Measurements from ENCODE around the gene HSH2D. TPM values are rescaled to one million over a fixed set of nuclear protein-coding genes. Genes with fewer than 3 reads are reported as not detected.

The HSH2D gene
- total and polyA plus RNA-seq, 5 donors, result 0.18 to 1.0 (median 0.37) TPM; not detected in 2

- WGBS, result 41% methylated on average over 16 of the region's 16 CpGs
- Histone ChIP-seq H3K9me3 (ENCODE audit: control insufficient read depth, low read length) (no peaks in the 10 kb centered on the region), H3K4me1 (ENCODE audit: control insufficient read depth, insufficient read depth, low read length) (no peaks in the 10 kb centered on the region), H3K27ac (ENCODE audit: low read length) (no peak overlapping the region), H3K4me3 (ENCODE audit: low read length) (no peak overlapping the region), H3K27me3 (ENCODE audit: control insufficient read depth, insufficient read depth) (no peaks in the 10 kb centered on the region)
- ATAC-seq, result no peak
- intact Hi-C loops (cut with DNase I), result no loop called here
- no peak for DNase-seq
These were observed 7.1 kb upstream of the HSH2D start for GRCh38 chr19:16136185-16136999.

GRCh38 chr19:16139752-16140151 lies 3.7 kb upstream of the HSH2D start:
- Histone ChIP-seq H3K27me3 (ENCODE audit: control insufficient read depth, insufficient read depth) (no peaks in the 10 kb centered on the region), H3K4me1 (ENCODE audit: control insufficient read depth, insufficient read depth, low read length) (no peaks in the 10 kb centered on the region), H3K4me3 (ENCODE audit: low read length) (no peak overlapping the region), H3K27ac (ENCODE audit: low read length) (no peak overlapping the region), H3K9me3 (ENCODE audit: control insufficient read depth, low read length) (no peaks in the 10 kb centered on the region)
- WGBS, result 54% methylated on average over 13 of the region's 13 CpGs
- intact Hi-C loops (cut with DNase I), result no loop called here
- ATAC-seq (no peak), DNase-seq (no peak)

GRCh38 chr19:16141043-16141442 lies 2.4 kb upstream of the HSH2D start:
- Histone ChIP-seq H3K4me1 (ENCODE audit: control insufficient read depth, insufficient read depth, low read length) (no peaks in the 10 kb centered on the region), H3K9me3 (ENCODE audit: control insufficient read depth, low read length) (no peaks in the 10 kb centered on the region), H3K4me3 (ENCODE audit: low read length) (no peak overlapping the region), H3K27me3 (ENCODE audit: control insufficient read depth, insufficient read depth) (no peaks in the 10 kb centered on the region), H3K27ac (ENCODE audit: low read length) (no peak overlapping the region)
- ATAC-seq, result no peak
- WGBS, result 61% methylated on average over 4 of the region's 4 CpGs
- no peak for DNase-seq
- intact Hi-C loops (cut with DNase I), result no loop called here

DNA sequence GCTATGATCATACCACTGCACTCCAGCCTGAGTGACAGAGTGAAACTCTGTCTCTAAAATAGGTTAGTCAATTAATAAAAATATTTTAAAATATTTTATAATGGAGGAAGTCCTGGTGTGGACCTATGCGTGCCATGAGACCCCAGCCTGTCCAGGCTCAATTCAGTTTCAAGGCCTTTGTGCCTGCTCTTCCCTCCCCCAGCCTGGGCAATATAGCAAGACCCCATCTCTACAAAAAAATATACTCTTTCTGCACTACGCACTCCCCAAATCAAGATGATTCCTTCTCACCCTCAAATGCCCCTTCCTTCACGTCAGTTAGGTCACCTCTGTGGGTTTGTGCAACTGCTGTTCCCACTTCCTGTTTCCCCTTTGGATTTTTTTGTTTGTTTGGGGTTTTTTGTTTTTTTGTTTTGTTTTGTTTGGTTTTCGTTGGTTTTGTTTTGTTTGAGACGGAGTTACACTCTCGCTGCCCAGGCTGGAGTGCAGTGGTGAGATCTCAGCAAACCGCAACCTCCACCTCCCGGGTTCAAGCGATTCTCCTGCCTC lies 1.4 kb upstream of the HSH2D start:
- no peaks in the 10 kb centered on the region for H3K4me1 ChIP-seq (ENCODE audit: control insufficient read depth, insufficient read depth, low read length)
- H3K27ac ChIP-seq (ENCODE audit: low read length), result no peak overlapping the region
- no peaks in the 10 kb centered on the region for H3K9me3 ChIP-seq (ENCODE audit: control insufficient read depth, low read length)
- H3K27me3 ChIP-seq (ENCODE audit: control insufficient read depth, insufficient read depth), result no peaks in the 10 kb centered on the region
- WGBS, result 80% methylated on average over 9 of the region's 9 CpGs
- no peak overlapping the region for H3K4me3 ChIP-seq (ENCODE audit: low read length)
- DNase-seq (no peak), ATAC-seq (no peak)
- intact Hi-C loops (cut with DNase I), result no loop called here

DNA sequence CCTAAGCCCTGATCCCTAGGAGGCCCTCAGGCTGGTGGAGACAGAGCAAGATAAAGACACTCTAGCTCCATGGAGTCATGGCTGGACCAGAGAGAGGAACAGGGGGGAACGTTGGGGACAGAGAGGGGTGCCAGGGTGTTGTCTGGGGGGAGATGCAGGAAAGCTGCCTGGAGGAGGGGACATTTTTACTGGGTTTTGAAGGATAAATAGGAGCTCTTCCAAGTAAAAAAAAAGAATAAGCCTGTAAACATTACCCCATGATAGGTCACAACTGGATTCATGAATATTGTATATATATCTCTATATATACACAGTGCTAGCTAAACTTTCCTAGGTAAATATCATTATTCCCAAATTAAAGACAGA lies 714 bp downstream of the HSH2D start:
- intact Hi-C loops (cut with DNase I), result no loop called here
- Histone ChIP-seq H3K4me1 (ENCODE audit: control insufficient read depth, insufficient read depth, low read length) (no peaks in the 10 kb centered on the region), H3K27me3 (ENCODE audit: control insufficient read depth, insufficient read depth) (no peaks in the 10 kb centered on the region), H3K4me3 (ENCODE audit: low read length) (no peak overlapping the region), H3K27ac (ENCODE audit: low read length) (no peak overlapping the region), H3K9me3 (ENCODE audit: control insufficient read depth, low read length) (no peaks in the 10 kb centered on the region)
- ATAC-seq (no peak), DNase-seq (no peak)
- 74% methylated on average over 1 of the region's 1 CpG for WGBS

GRCh38 chr19:16146112-16146511 lies 2.6 kb downstream of the HSH2D start:
- DNase-seq (no peak), ATAC-seq (no peak)
- 69% methylated on average over 5 of the region's 5 CpGs for WGBS
- H3K9me3 ChIP-seq (ENCODE audit: control insufficient read depth, low read length), result no peaks in the 10 kb centered on the region
- no peak overlapping the region for H3K27ac ChIP-seq (ENCODE audit: low read length)
- no peaks in the 10 kb centered on the region for H3K27me3 ChIP-seq (ENCODE audit: control insufficient read depth, insufficient read depth)
- no peak overlapping the region for H3K4me3 ChIP-seq (ENCODE audit: low read length)
- no peaks in the 10 kb centered on the region for H3K4me1 ChIP-seq (ENCODE audit: control insufficient read depth, insufficient read depth, low read length)
- intact Hi-C loops (cut with DNase I), result no loop called here

DNA sequence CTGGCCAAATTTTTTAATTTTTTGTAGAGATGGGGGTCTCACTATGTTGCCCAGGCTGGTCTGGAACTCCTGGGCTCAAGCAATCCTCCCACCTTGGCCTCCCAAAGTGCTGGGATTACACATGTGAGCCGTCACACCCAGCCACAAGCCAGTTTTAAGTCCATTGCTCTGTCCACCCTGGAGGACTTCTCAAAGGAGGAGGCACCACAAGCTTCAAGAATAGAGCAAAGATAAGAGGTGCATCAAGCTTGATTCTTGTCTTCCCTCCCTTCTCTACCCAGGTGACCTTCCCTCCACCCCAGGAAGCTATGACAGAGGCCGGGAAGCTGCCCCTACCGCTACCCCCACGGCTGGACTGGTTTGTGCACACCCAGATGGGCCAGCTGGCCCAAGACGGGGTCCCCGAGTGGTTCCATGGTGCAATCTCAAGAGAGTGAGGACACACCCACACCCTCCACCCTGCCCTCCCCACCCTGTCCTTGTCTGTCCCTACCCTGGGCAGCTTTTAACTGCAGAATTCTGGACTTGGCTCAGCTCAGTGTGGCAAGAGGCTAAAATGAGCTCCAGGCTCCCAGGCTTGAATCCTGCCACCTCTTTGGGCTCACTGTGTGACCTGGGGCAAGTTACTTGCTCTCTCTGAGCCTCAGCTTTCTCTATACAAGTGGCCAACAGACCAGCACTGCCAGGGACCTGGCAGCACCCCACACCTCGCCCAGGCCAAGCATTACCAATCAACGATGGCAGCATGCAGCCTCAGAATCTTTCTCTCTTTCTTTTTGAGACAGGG lies 5.2 kb downstream of the HSH2D start:
- H3K27ac ChIP-seq (ENCODE audit: low read length), result no peak overlapping the region
- no peak overlapping the region for H3K4me3 ChIP-seq (ENCODE audit: low read length)
- no peaks in the 10 kb centered on the region for H3K9me3 ChIP-seq (ENCODE audit: control insufficient read depth, low read length)
- no peaks in the 10 kb centered on the region for H3K27me3 ChIP-seq (ENCODE audit: control insufficient read depth, insufficient read depth)
- no peaks in the 10 kb centered on the region for H3K4me1 ChIP-seq (ENCODE audit: control insufficient read depth, insufficient read depth, low read length)
- DNase-seq (no peak), ATAC-seq (no peak)
- intact Hi-C loops (cut with DNase I), result no loop called here
- WGBS, result 62% methylated on average over 8 of the region's 8 CpGs

DNA sequence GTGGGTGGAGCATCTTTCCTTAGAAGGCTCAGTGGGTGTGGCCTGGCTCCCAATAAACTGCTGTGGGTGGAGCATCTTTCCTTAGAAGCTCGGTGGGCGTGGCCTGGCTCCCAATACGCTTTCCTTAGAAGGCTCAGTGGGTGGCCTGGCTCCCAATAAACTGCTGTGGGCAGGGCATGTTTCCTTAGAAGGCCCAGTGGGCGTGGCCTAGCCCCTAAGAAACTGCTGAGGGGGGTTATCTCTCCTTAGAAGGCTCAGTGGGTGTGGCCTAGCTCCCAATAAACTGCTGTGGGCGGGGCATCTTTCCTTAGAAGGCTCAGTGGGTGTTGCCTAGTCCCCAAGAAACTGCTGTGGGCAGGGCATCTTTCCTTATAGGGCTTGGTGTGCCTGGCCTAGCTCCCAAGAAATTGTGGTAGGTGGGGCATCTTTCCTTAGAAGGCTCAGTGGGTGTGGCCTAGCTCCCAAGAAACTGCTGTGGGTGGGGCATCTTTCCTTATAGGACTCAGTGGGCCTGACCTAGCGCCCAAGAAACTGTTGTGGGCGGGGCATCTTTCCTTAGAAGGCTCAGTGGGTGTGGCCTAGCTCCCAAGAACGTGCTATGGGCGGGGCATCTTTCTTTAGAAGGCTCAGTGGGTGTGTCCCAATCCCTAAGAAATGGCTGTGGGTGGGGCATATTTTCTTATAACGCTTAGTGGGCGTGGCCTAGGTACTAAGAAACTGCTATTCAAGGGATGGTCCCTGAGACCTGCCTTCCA lies 10.3 kb downstream of the HSH2D start:
- WGBS, result 84% methylated on average over 11 of the region's 11 CpGs
- H3K27ac ChIP-seq (ENCODE audit: low read length), result no peak overlapping the region
- H3K9me3 ChIP-seq (ENCODE audit: control insufficient read depth, low read length), result no peaks in the 10 kb centered on the region
- no peaks in the 10 kb centered on the region for H3K4me1 ChIP-seq (ENCODE audit: control insufficient read depth, insufficient read depth, low read length)
- H3K4me3 ChIP-seq (ENCODE audit: low read length), result no peak overlapping the region
- ATAC-seq, result no peak
- no peaks in the 10 kb centered on the region for H3K27me3 ChIP-seq (ENCODE audit: control insufficient read depth, insufficient read depth)
- intact Hi-C loops (cut with DNase I), result no loop called here
- no peak for DNase-seq

GRCh38 chr19:16154557-16154956 lies 11.1 kb downstream of the HSH2D start:
- H3K27me3 ChIP-seq (ENCODE audit: control insufficient read depth, insufficient read depth), result no peaks in the 10 kb centered on the region
- DNase-seq (no peak), ATAC-seq (no peak)
- H3K9me3 ChIP-seq (ENCODE audit: control insufficient read depth, low read length), result no peaks in the 10 kb centered on the region
- 92% methylated on average over 8 of the region's 8 CpGs for WGBS
- H3K4me3 ChIP-seq (ENCODE audit: low read length), result no peak overlapping the region
- no peak overlapping the region for H3K27ac ChIP-seq (ENCODE audit: low read length)
- no peaks in the 10 kb centered on the region for H3K4me1 ChIP-seq (ENCODE audit: control insufficient read depth, insufficient read depth, low read length)
- intact Hi-C loops (cut with DNase I), result no loop called here

DNA sequence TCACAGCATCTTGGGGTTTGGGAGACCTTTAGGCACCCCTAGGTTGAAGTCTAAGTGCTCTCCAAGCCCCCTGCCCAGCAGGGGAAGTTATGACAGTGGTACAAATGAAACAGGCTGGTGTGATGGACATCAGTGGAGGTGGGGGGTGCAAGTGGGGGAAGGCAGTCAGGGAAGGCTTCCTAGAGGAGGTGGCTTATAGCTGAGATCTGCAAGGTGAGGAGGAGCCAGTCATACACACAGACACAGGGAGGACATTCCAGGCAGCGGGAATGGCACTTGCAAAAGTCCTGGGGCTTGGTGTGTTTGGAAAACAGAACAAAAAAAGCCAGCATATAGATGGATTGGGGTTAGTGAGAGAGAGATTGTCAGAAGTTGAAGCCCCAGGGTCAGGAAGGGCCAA lies 11.6 kb downstream of the HSH2D start:
- Histone ChIP-seq H3K27ac (ENCODE audit: low read length) (no peak overlapping the region), H3K9me3 (ENCODE audit: control insufficient read depth, low read length) (no peaks in the 10 kb centered on the region), H3K27me3 (ENCODE audit: control insufficient read depth, insufficient read depth) (no peaks in the 10 kb centered on the region), H3K4me3 (ENCODE audit: low read length) (no peak overlapping the region), H3K4me1 (ENCODE audit: control insufficient read depth, insufficient read depth, low read length) (no peaks in the 10 kb centered on the region)
- intact Hi-C loops (cut with DNase I), result no loop called here
- no peak for ATAC-seq
- WGBS, result 76% methylated on average over 1 of the region's 1 CpG
- DNase-seq, result no peak

GRCh38 chr19:16156904-16157303 lies 13.4 kb downstream of the HSH2D start:
- no peak for DNase-seq
- intact Hi-C loops (cut with DNase I), result no loop called here
- H3K4me1 ChIP-seq (ENCODE audit: control insufficient read depth, insufficient read depth, low read length), result no peaks in the 10 kb centered on the region
- no peak overlapping the region for H3K4me3 ChIP-seq (ENCODE audit: low read length)
- H3K9me3 ChIP-seq (ENCODE audit: control insufficient read depth, low read length), result no peaks in the 10 kb centered on the region
- H3K27ac ChIP-seq (ENCODE audit: low read length), result no peak overlapping the region
- no peaks in the 10 kb centered on the region for H3K27me3 ChIP-seq (ENCODE audit: control insufficient read depth, insufficient read depth)
- 74% methylated on average over 6 of the region's 6 CpGs for WGBS
- no peak for ATAC-seq
